Forelimb muscle (tissue), 1 donor: ENCODE measurements around the gene NOXA1. TPM values are rescaled to one million over a fixed set of nuclear protein-coding genes. Genes with fewer than 3 reads are reported as not detected.

Source experiments
- DNase-seq: peaks from one replicate; pipeline ENCODE4 v3.0.0-alpha.2; 2013; ENCODE audit warnings: low read depth
- polyA plus RNA-seq: library from polyadenylated mRNA; unstranded; fragments of 120-200 nt; gene quantifications from one replicate; pipeline ENCODE4 v1.2.1, GENCODE V29; 2013; ENCODE audit not compliant: insufficient read length

NOXA1 gene
- polyA plus RNA-seq, 1 donor, result 2.2 TPM

DNA sequence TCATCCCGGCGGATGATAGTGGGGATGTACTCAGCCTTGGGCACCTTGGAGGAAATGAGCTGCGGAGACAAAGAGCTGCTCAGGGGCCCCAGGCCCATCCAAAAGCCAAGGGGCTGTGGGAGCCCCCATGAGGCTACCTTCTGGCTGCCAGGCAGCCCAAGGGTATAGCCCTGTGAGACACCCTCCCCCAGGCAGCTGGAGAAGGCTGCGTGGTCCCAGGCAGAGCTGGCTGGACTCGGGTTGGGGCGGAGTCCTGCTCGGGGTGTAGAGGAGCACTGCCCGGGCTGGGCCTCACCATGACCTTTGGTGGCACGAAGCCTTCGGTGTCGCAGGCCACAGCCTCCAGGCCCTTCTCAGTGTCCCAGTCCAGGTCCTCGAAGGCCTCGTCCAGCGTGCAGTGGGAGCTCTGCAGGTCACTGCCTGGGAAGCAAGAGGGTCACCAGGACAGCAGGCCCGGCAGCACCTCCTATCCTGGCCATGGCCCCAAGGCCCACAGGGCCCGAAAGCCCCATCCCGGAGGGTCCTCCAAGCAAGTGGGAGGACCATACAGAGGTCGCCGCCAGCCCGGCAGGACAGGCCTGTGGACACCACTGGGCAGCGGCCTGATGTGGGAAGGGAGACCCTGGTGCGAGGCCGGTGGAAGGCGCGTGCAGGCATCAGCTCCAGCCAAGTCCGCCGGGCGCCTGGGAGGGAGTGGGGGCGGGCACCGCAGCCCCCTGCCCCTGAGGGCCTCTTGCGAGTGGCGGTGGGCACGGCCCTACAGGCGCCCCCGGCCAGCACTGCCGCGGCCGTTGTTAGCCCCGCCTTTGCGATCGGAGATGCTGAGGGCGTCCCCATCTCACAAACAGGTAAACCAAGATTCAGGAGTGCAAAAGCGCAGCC, 29.8 kb downstream of the NOXA1 start:
- no peak for DNase-seq

GRCh38 chr9:137453643-137454081, 30.5 kb downstream of the NOXA1 start:
- DNase-seq, result peak; percentile 24

GRCh38 chr9:137454145-137454596, 31.0 kb downstream of the NOXA1 start:
- DNase-seq, result no peak

GRCh38 chr9:137454597-137455358, 31.6 kb downstream of the NOXA1 start:
- DNase-seq, result no peak

DNA sequence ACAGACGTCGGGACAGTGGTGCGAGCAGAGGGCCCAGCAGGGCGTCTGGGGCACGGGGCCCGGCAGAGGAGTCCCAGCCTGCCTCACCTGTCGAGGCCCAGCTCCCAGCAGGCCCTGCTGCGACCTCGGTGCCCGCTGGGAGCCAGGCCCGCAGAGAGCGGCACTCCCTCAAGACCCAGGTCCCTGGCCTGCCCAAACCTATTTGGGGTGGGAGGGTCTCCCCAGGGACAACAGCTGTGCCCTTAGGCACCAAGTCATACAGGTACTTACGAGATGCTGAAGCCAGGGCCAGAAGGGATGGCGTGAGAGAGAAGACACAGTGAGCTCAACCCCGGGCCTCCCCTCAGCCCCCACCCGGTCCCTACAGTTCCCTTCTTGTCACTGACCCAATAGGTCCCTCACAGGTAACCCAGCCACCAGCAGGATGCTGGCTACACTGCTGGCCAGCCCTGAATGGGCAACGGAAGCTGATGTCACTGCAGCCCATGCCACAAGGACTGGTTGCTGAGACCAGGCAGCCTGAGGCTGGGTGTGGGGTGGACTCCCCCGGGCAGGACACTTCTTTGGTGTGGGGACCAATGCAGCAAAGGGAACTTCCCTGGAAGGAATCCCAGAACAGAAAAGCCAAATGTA, 32.3 kb downstream of the NOXA1 start:
- DNase-seq, result no peak

DNA sequence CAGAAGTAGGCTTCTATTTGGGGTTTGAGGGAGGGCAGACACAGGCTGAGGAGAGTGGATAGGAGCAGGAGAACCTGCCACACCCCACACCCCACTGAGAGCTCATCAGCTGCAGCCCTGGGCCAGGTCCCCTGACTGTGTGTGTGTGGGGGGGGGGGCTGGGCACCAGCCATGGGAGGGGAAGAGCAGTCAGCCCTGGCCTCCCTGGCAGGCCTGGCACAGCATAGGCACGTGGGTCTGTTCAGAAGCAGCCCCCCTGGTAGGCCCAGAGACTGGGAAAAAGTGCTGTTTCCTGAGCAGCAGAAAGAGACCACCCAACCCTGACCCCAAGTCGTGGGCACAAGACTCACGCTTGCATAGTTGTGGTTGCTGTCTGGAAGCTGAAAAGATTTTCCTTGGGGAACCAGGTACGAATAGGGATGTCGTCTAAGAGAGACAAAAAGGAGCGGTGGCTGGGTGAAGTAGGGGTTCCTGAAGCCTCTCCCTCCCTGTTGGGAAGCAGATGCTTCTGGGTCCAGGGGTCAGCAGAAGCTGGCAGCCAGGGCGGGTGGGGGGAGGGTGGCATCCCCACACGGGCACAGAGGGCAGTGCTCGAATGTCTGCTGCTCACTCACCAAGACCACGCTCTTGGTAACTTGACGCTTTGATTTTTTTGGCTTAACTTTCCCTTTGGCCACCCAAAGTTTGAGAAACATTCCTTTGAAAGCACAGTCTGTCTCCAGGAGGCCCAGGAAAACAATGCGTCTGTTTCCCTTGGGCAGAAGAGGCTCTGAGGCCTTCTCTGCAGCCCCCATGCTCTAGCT, 33.1 kb downstream of the NOXA1 start:
- DNase-seq, result no peak

DNA sequence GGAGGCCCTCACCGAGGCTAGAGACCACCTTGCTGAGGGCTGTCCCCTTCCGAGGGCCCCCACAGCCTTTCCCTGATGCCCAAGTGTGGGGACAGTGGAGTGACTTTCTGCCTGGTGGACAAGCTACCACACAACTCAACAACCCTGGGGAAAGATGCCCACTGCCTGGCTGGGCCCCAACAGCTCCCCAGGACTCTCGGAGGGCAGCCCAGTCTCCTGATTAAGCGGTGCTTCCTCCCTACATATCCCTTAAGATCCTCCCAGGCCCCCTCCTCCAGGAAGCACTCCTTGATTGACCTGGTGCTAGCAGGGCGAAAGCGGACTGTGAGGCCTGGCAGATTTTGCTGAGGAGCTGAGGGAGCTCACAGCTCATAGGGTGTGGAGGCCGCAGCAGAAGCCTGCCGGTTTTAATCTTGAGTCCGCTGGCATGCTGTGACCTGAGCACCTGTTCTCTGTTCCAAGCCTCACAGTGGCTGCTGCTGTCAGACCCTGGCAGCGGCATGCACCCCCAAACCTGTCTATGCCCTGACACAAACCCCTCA, 33.7 kb downstream of the NOXA1 start:
- DNase-seq, result no peak

DNA sequence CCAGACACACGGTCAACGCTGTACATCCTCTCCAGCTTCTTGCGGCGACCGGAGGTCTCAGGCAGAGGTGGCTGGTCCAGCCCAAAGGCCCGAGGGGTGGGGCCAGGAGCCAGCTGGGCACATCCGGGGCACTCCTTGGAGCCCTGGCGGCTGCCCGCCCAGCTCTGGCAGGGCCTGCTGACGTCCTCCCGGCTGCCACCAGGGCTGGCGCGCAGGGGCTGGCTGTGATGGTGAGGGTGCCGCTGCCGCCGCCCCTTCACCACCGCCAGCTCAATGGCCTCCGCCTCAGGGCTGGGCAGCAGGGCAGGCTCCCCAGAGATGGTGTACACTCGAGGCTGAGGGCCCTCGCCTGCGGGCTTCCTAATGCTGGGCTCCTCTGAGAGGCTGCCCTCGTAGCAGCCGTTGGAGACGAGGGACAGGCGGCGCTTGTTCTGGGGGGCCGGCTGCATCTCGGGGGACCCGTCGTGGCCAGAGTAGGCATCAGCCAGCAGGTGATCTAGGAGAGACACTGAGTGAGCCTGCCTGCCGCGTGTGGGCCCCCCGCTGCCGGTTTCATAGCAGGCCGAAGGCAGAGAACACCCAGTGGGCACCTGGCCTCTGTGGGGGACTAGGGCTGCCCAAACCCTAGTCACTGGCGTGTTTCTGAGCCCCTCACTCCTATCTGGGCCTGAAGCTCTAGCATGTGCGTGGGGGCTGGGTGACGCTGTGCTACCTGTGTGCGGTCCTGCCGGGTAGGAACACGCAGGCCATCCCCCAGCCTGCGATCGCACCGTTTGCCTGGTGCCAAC, 34.4 kb downstream of the NOXA1 start:
- no peak for DNase-seq

GRCh38 chr9:137458194-137459151, 35.3 kb downstream of the NOXA1 start:
- no peak for DNase-seq

- peak; percentile 50 for DNase-seq
Observed at GRCh38 chr9:137459152-137459600, 36.0 kb downstream of the NOXA1 start, which contains the start of gene NSMF. Gene NSMF (minus strand): TSS chr9:137459334. CDS start chr9:137459102, 232 bp downstream.

DNA sequence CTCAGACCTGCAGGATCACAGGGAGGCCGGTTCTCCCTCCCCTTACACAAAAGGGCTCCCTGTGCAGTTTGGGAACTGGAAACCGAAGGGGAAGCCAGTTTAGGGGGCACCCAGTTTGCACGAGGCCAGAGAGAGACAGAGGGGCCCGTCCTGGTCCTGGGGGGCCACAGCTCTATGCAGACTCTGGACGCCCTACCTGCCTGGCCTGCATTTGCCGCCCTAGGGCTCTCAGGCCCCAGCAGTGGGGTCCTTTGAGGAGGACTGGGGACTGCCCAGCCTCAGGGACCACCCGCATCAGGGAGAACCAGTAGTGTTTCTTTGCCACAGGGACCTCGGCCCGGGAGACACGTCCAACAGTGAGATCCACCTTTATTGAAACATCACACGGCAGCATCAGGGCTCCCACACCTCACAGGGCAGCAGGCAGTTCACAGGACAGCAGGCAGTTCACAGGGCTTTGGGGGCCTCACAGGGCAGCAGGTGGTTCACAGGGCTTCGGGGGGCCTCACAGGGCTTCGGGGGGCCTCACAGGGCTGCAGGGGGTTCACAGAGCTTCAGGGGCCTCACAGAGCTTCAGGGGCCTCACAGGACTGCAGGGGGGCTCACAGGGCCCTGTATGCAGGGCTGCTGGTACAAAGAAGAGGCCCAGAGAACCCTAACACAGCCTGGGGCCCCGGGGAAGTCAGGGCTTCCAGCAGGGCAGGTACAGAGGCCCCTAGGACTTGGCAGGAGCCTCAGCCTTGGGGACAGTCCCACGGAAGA, 36.6 kb downstream of the NOXA1 start:
- DNase-seq, result no peak

DNA sequence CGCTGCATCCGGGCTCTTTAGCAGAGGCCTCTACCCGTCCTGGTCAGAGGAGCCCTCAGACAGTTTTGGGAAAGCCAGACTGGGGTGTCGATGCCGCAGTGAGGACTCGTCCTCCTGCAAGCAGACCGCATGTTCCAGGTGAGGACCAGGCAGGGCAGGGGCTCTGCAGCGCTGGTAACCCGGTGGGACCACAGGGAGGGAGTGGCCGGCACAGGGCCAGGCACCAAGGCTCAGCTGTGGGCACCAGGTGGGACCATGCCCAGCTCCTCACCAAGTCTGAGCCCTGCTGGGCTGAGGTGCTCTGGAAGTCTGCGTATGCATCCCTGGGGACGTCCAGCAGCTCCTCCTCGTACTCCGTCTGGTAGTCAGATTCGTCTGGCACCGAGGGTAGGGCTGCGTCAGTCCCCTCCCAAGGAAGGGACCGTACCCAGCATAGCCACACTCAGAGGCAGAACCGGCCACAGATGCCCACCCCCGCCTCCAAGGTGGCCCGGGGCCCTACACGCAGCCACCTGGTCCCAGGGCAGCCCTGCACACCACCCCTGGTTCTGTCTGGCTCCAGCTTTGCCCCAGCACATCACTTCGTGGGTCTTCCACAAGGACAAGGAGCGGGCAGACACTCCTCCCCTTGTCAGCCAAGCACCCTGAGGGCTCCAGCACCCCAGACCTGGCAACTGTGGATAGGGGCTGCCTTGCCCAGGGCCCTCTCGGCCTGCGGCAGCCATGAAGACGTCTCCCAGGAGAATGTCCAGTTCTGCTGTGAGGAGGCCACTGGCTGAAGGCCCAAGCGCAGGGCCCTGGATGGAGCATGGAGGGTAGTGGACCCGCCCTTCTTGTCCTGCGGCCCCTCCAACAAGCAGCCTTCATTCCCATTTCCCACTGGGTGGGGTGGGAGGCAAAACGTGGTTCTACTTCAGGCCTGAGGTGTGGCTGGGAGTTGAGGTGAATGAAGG, 37.4 kb downstream of the NOXA1 start:
- DNase-seq, result no peak

DNA sequence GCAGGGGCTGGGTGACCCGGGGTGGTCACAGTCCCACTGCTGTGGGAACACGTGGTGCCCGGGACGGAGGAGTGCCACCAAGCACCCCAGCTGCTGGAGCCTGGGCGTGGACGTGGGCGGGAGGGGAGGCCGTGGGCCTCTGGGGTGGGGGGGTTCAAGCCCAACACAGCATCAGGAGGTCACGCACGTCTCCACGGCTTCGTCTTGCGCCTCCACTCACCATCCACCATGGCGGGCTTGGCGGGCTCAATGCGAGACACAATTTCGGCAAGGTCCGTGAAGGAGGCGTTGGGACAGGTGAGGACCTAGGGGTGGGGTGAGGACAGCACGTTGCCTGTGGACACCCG, 38.1 kb downstream of the NOXA1 start:
- DNase-seq, result no peak

GRCh38 chr9:137461663-137462395, 38.6 kb downstream of the NOXA1 start:
- no peak for DNase-seq

GRCh38 chr9:137462396-137462985, 39.3 kb downstream of the NOXA1 start:
- DNase-seq, result no peak
